ENCODE data around the gene ACOX1.

DNA sequence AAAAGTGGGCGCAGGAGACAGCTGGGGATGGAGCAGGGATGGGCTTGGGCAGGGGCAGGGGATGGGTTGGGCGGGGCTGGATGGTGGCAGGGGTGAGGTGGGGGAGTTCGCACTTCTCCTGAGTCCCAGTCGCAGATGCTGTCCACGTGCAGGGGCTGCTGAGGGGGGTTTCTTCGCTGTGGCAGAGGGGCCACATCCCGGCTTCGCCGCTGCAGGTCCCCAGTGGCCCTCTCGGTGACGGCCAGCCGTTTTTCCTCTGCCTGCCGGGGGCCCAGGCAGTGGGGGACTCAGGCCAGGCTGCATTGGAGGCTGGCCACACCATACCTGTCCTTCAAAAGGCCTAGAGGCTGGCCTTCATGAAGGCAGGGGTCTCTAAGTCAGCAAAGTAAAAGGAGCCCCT lies 39.8 kb upstream of the ACOX1 start:
- TF ChIP-seq, protein P1, sequence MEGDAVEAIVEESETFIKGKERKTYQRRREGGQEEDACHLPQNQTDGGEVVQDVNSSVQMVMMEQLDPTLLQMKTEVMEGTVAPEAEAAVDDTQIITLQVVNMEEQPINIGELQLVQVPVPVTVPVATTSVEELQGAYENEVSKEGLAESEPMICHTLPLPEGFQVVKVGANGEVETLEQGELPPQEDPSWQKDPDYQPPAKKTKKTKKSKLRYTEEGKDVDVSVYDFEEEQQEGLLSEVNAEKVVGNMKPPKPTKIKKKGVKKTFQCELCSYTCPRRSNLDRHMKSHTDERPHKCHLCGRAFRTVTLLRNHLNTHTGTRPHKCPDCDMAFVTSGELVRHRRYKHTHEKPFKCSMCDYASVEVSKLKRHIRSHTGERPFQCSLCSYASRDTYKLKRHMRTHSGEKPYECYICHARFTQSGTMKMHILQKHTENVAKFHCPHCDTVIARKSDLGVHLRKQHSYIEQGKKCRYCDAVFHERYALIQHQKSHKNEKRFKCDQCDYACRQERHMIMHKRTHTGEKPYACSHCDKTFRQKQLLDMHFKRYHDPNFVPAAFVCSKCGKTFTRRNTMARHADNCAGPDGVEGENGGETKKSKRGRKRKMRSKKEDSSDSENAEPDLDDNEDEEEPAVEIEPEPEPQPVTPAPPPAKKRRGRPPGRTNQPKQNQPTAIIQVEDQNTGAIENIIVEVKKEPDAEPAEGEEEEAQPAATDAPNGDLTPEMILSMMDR (IDR thresholded peaks at IDR 0.05): no peak
- TF ChIP-seq JAZF1 (CRISPR knock-in tag; IDR thresholded peaks at IDR 0.05) (no peak), ESRRA (CRISPR knock-in tag; IDR thresholded peaks at IDR 0.05; ENCODE audit: borderline replicate concordance) (no peak), CREM (CRISPR knock-in tag; IDR thresholded peaks at IDR 0.05) (no peak), NFYB (CRISPR knock-in tag; conservative IDR thresholded peaks at IDR 0.05; ENCODE audit: low read depth) (no peak)
- TF ChIP-seq, protein P2, sequence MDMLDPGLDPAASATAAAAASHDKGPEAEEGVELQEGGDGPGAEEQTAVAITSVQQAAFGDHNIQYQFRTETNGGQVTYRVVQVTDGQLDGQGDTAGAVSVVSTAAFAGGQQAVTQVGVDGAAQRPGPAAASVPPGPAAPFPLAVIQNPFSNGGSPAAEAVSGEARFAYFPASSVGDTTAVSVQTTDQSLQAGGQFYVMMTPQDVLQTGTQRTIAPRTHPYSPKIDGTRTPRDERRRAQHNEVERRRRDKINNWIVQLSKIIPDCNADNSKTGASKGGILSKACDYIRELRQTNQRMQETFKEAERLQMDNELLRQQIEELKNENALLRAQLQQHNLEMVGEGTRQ (CRISPR knock-in tag; IDR thresholded peaks at IDR 0.05): no peak
- TF ChIP-seq, protein P3, sequence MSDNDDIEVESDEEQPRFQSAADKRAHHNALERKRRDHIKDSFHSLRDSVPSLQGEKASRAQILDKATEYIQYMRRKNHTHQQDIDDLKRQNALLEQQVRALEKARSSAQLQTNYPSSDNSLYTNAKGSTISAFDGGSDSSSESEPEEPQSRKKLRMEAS (CRISPR knock-in tag; IDR thresholded peaks at IDR 0.05): no peak
- TF ChIP-seq, protein P4, sequence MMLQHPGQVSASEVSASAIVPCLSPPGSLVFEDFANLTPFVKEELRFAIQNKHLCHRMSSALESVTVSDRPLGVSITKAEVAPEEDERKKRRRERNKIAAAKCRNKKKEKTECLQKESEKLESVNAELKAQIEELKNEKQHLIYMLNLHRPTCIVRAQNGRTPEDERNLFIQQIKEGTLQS (CRISPR knock-in tag; conservative IDR thresholded peaks at IDR 0.05): no peak

Measured in WTC11 (cell line).